GM18861 (cell line): ENCODE data around the gene GAP43.

Experiments used
- ATAC-seq: cut with Tn5 transposase; IDR thresholded peaks from one replicate; pipeline ENCODE4 v1.9.1; 2021; ENCODE audit not compliant: unreplicated experiment

Gene GAP43, protein sequence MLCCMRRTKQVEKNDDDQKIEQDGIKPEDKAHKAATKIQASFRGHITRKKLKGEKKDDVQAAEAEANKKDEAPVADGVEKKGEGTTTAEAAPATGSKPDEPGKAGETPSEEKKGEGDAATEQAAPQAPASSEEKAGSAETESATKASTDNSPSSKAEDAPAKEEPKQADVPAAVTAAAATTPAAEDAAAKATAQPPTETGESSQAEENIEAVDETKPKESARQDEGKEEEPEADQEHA

DNA sequence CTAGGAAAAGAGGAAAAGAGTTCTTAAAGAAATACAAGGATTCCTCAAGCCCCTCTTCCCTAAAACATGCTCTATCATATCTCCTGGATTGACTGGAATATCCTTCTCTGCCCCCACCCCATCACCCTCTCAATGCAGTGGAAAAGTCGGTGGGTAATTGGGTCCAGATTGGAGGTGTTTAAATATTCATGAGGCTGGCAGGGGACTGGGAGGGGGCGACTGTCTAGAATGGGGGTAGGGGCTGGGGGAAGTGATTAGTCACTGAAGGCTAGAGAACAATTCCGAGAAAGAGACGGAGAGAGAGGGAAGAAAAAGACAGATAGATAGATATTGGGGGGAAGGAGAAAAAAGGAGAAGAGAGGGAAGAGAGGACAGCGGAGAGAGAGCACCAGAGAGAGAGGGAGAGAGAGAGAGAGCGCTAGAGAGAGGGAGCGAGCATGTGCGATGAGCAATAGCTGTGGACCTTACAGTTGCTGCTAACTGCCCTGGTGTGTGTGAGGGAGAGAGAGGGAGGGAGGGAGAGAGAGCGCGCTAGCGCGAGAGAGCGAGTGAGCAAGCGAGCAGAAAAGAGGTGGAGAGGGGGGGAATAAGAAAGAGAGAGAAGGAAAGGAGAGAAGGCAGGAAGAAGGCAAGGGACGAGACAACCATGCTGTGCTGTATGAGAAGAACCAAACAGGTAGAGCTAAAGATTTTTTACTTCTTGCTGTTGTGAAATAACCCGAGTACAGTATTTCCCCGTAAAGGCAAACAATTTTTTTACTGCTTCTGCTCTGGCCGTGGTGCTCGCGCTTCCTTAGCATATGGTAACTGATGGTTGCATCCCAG lies at the start of gene GAP43:
Gene GAP43 (plus strand): TSS at position 467 of the 825 bp plus-strand sequence. CDS start 180 bp downstream, at position 647.
- ATAC-seq: no peak

GRCh38 chr3:115576325-115576875 lies 46.9 kb upstream of the GAP43 start:
- no peak for ATAC-seq

DNA sequence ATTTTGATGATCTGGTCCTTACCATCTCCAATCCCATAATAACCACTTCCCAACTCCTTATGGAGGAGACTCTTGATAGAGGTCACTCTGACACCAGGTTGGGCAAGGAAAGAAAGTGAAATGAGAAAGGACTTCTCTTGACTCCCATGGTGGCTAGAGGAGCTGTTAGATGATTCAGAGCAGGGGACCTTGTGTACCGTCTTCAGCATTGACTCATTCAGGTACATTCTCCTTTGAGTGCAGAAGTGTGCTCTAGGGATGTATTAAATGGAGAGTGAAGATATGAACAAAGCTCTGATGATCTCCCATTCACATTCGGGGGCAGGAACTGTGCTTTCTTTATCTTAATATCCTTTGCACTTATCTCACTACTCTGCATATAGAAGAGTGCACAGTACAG lies 46.3 kb upstream of the GAP43 start:
- ATAC-seq: no peak

GRCh38 chr3:115578331-115578730 lies 45.0 kb upstream of the GAP43 start:
- no peak for ATAC-seq

DNA sequence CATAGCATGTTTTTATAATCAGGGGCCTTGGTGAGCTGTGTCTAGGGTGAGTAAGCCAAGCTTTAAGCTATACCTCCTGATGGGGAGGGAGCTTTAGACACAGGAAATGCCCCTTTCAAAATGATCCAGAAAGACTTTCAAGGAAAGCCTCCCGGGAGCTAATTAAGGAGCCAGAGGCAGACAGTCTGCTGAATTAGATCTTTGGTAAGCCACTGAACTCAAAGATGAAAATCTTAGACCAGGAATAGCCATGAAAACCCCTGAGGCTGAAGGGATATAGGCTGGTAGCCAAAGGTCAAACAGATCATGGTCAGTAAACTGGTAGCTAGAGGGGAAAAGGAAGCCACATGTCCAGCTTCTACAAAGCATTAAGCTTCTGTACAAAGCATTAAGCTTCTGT lies 42.7 kb upstream of the GAP43 start:
- ATAC-seq: no peak

GRCh38 chr3:115581362-115582135 lies 41.8 kb upstream of the GAP43 start:
- ATAC-seq: no peak

DNA sequence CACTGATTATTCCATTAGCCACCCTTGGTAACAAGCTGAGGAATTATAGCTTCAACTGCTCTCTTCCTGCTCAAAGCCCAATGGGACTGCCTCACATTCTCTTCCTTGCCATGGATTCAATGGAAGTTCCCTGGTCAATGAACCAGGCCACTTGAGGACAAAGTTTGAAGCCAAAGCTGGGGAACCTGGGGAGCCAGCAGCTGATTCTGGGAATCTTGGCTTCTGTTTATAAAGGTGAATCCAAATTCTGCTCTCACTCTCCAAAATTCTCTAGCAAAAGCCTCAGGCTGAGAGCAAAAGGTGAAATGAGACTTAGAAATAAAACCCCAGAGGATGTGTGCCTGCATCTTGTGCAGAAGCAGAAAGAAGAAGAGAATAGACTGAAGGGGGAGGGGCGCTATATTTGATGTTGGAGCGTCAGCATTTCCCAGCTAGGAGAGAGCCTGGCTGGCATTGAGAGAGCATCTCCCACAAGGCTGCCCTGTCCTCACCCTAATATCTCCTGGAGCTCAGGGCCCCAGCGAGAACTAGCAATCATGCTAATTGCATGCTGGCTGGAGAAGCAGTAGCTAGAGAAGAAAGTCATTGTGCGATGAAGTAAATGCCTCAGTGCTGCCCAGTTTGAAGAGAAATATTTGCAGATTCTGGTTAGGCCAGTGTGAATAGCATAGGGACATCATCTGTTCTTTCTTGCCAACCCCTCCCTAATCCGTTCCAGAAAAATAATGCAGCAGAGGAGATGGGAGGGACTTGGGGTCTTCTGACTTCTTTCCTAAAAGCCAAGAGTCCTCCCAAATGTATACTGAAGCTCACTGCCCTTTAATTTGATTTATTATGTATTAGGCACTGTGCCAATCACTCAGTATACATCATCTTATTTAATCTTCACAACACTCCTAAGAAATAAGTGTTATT lies 34.9 kb upstream of the GAP43 start:
- ATAC-seq: no peak

DNA sequence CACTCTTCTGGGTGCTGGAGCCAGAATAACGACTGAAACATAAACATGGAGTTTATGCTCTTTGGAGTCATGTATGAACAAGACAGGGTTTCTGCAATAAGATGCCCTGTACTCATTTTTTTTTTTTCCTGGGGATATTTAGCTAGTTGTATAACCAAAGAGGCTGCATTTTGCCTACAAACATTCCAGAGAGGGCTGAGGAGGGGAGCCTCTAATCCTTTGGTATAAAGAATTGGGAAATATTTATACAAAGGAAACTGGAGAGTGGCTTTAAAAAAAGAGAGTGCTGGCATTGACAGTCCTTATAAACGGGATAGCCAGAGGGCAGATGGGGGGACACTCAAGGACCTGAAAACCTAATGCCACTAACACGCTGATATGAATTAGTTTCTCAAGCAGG lies 32.4 kb upstream of the GAP43 start:
- ATAC-seq: no peak

DNA sequence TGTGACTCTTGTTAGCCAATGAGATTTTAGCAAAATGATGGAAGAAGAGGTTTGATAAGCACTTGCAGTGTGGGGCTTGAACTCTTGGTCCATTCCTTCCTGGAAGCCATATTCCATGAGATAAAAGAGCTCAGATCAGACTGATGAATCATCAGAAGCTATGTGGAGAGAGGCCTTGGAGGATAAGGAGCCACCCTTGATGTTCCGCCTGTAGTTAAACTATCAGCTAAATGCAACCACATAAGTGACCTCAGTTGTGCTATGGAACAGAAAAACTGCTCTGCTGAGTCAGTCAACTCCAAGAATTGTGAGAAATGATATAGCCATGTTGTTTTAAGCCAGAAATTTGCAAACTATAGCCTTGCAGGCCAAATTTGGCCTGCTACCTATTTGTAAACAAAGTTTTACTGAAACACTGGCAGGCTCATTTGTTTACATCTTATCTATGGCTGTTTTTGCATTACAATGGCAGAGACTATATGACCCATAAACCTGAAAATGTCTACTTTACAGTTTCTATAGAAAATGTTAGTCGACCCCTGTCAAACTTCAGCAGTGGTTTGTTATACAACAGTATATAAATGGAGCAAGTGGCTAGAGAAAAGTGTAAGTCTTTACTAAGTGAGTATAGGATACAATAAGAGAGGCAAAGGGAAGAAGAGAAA lies 27.6 kb upstream of the GAP43 start:
- ATAC-seq: no peak

GRCh38 chr3:115598216-115598615 lies 25.1 kb upstream of the GAP43 start:
- ATAC-seq: no peak

DNA sequence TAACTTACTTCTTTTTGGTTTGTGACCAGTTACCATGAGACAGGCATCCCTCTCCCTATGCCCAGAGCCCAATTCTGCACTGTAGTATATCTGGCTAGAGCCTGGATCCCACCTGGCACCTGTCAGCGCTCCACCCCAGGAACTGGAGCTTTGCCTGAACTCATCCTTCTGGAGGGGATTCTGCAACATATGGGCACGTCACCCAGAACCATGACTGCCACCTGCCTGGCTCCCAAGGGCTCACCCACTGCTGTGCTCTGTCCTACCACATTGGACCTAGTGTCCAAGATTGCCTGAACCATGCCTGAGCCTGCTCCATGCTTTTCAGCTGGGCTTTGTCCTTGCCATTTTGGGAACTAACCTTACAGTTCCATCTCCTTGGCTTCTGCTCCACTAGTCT lies 21.1 kb upstream of the GAP43 start:
- ATAC-seq: no peak

- ATAC-seq: no peak
These were observed 11.7 kb upstream of the GAP43 start for GRCh38 chr3:115611630-115612029.

- no peak for ATAC-seq
These were observed 8.1 kb upstream of the GAP43 start for GRCh38 chr3:115615001-115615814.

DNA sequence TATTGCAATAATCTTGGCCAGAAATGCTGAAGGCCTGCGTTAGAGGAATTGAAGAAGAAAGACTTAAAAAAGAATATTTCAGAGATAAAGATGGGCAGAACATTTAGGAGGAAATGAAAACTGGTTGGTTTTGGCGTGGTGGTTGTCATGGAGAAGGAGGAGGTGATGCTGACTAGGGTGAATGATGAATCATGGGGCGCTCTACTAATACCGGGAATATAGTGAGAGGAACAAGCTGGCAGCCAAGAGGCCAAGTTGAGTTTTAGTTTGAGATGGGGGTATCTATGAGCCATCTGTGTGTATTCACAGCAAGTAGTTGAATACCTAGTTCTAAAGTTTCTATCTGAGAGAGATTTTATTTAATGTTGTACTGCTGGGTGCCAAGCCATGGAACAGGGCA lies 6.8 kb upstream of the GAP43 start:
- ATAC-seq: no peak

DNA sequence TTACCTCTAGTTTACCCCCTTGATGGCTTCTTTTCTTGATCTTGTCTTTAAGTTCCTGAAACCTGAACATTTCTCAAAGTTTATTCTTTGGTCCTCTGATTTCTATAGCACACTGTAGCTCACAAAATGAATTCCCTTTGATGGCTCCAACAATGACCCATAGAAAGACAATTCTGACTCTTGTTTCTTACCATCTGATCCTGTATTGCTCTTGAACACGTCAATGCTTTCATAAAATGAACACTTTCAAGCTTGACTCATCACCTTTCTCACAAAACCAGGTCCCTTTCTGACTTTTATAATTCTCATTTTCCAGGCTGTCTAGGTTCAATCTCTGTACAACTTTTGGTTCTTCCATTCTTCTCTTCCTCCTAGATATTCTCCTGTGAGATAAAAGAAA lies 5.7 kb upstream of the GAP43 start:
- no peak for ATAC-seq

DNA sequence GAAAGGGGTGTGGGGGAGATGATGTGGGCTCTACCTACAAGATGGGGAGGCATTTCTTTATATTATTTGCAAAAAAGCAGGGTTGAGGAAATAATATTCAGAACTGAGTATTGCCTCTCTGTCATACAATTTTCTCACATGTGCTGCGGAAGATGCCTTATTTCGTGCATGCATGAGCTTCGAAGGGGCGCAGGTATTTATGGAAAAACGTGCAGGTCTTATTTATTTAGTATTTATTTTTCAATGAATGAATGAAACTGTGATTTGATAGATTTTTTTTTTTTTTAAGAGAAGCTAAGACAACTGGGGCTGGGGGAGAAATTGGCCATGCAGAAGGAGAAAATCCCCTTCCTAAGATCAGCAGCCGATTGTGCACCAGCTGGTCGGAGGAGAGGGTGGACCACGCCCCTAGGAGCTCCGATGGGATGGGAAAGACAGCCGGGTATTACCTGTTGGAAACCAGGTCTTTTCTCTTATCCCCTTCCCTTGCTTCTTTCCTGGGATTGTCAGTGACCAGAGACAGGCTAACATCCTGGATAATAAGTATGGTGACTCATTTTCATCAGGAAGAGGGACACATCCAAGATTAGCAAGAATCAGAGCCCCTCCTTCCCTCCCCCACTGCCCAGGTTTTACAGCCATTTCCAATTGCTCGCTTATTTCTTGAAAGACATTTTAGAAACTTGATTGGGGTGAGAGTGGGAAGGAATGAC lies 875 bp downstream of the GAP43 start:
- ATAC-seq: no peak

- no peak for ATAC-seq
These were observed 1.6 kb downstream of the GAP43 start for GRCh38 chr3:115624901-115625300.

- no peak for ATAC-seq
These were observed 2.7 kb downstream of the GAP43 start for GRCh38 chr3:115626006-115626409.
